Ectodermal cell (in vitro differentiated cells): ENCODE data around the gene ZBTB21.

Experiments used
- H3K27ac ChIP-seq: 2 replicates; pipeline ENCODE4 v1.7.0; 2013; ENCODE audit warnings: mild to moderate bottlenecking, low read depth, low read length; ENCODE audit not compliant: insufficient read depth, poor library complexity, severe bottlenecking
- H3K27me3 ChIP-seq: 2 replicates; pipeline ENCODE4 v1.7.0; 2013; ENCODE audit warnings: mild to moderate bottlenecking, low read length; ENCODE audit not compliant: insufficient read depth, control insufficient read depth, poor library complexity, severe bottlenecking
- H3K36me3 ChIP-seq: one replicate; pipeline ENCODE4 v1.7.0; 2013; ENCODE audit warnings: low read length; ENCODE audit not compliant: control insufficient read depth, insufficient read depth
- H3K4me1 ChIP-seq: one replicate; pipeline ENCODE4 v1.7.0; 2013; ENCODE audit warnings: low read length; ENCODE audit not compliant: control insufficient read depth, insufficient read depth
- H3K4me3 ChIP-seq: 2 replicates; pipeline ENCODE4 v1.7.0; 2013; ENCODE audit warnings: low read depth, low read length, control low read depth; ENCODE audit not compliant: insufficient read depth
- H3K9me3 ChIP-seq: 2 replicates; pipeline ENCODE4 v1.7.0; 2013; ENCODE audit warnings: mild to moderate bottlenecking, low read length, moderate library complexity; ENCODE audit not compliant: control insufficient read depth
- WGBS, 2 experiments: methylation state at CpG; one replicate each; pipeline ENCODE4 v1.1.7; 2013; ENCODE audit warnings: missing lambda C conversion rate in 2 of 2; 5-methylcytosine and 5-hydroxymethylcytosine counted together

ZBTB21 gene

DNA sequence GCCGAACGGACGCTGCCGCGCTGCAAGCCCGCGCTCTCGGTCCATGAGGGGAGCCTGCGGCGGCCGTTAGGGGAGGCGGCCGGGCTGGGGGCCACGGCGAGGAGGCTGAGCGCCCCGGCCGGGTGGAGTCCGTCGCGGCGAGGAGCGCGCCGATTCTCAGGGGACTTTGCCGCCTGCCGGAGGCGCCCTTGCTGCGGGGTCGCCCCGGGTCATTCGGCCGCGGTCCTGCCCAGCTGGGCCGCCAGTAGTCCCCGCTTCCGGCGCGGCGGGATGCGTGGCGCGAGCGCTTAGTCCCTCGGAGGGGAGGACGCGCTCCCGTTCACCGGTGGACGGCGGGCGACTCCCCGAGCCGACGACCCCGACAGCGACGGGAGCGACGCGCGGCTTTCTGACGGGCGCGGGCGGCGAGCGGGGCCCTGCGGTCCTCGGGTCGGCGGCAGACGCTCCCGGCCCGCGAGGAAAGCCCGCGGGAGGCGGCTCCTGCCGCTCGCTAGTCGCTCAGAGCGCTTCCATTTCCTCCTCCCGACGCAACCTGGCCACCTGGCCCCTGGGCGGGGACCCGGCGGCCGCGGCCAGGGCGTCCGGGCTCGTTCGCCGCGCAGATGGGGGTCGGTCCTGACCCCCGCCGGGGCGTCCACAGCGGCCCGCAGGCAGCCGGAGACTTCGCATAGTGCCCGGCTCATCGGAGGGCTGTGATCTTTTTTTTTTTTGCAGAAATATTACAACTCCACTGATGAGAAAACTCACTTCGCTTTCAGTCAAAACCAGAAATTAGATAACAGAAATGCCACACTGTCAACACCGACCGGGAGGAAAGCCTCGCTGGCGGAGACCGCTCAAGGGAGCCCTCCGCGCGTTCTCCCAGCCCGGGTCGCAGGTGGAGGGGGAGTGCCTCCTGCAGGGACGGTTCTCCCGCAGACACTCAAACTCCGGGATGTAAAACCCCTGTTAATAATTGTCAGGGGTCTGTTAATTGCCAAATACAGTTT lies 641 bp upstream of the ZBTB21 start:
- H3K4me1 ChIP-seq, result no peaks in the 10 kb centered on the region
- WGBS, 2 experiments, result 1% methylated on average over 120 of the region's 120 CpGs
- peak overlapping the region; percentile 67 for H3K27ac ChIP-seq
- peak overlapping the region; percentile 78 for H3K4me3 ChIP-seq
- peaks cover 25% of the 10 kb centered on the region for H3K27me3 ChIP-seq
- H3K9me3 ChIP-seq, result no peaks in the 10 kb centered on the region
- H3K36me3 ChIP-seq, result no peaks in the 10 kb centered on the region

GRCh38 chr21:42009018-42009830 lies 936 bp downstream of the ZBTB21 start:
- H3K9me3 ChIP-seq, result no peaks in the 10 kb centered on the region
- H3K4me3 ChIP-seq, result peak overlapping the region; percentile 78
- H3K36me3 ChIP-seq, result no peaks in the 10 kb centered on the region
- no peaks in the 10 kb centered on the region for H3K4me1 ChIP-seq
- H3K27ac ChIP-seq, result peak overlapping the region; percentile 99
- peaks cover 25% of the 10 kb centered on the region for H3K27me3 ChIP-seq
- WGBS, 2 experiments, result 2% methylated on average over 86 of the region's 86 CpGs

- Histone ChIP-seq H3K4me3 (no peak overlapping the region), H3K9me3 (no peaks in the 10 kb centered on the region), H3K36me3 (peaks cover 6% of the 10 kb centered on the region), H3K4me1 (no peaks in the 10 kb centered on the region), H3K27ac (no peak overlapping the region), H3K27me3 (peaks cover 18% of the 10 kb centered on the region)
- 93% methylated on average over 6 of the region's 6 CpGs for WGBS, 2 experiments
Observed at GRCh38 chr21:42007356-42007940, 2.7 kb downstream of the ZBTB21 start.

- H3K4me1 ChIP-seq, result no peaks in the 10 kb centered on the region
- peaks cover 7% of the 10 kb centered on the region for H3K36me3 ChIP-seq
- H3K4me3 ChIP-seq, result no peak overlapping the region
- no peaks in the 10 kb centered on the region for H3K9me3 ChIP-seq
- 92 to 93% methylated on average over 1 of the region's 1 CpG for WGBS, 2 experiments
- H3K27me3 ChIP-seq, result peaks cover 11% of the 10 kb centered on the region
- no peak overlapping the region for H3K27ac ChIP-seq
Observed at GRCh38 chr21:42006765-42007164, 3.4 kb downstream of the ZBTB21 start.

- Histone ChIP-seq H3K4me1 (no peaks in the 10 kb centered on the region), H3K27ac (no peak overlapping the region), H3K4me3 (no peak overlapping the region), H3K36me3 (peaks cover 10% of the 10 kb centered on the region), H3K9me3 (no peaks in the 10 kb centered on the region), H3K27me3 (peaks cover 3% of the 10 kb centered on the region)
- WGBS, 2 experiments, result 91 to 94% methylated on average over 4 to 5 of the region's 5 CpGs
Observed at GRCh38 chr21:42004406-42005199, 5.6 kb downstream of the ZBTB21 start.

GRCh38 chr21:42003051-42003461 lies 7.1 kb downstream of the ZBTB21 start:
- H3K27me3 ChIP-seq, result no peaks in the 10 kb centered on the region
- H3K36me3 ChIP-seq, result peaks cover 10% of the 10 kb centered on the region
- 94 to 97% methylated on average over 3 to 4 of the region's 4 CpGs for WGBS, 2 experiments
- H3K4me3 ChIP-seq, result no peak overlapping the region
- H3K4me1 ChIP-seq, result no peaks in the 10 kb centered on the region
- H3K27ac ChIP-seq, result no peak overlapping the region
- H3K9me3 ChIP-seq, result no peaks in the 10 kb centered on the region

- peaks cover 10% of the 10 kb centered on the region for H3K36me3 ChIP-seq
- H3K9me3 ChIP-seq, result no peaks in the 10 kb centered on the region
- no peak overlapping the region for H3K4me3 ChIP-seq
- H3K27ac ChIP-seq, result no peak overlapping the region
- H3K4me1 ChIP-seq, result no peaks in the 10 kb centered on the region
- no peaks in the 10 kb centered on the region for H3K27me3 ChIP-seq
- 95% methylated on average over 14 of the region's 14 CpGs for WGBS, 2 experiments
Observed at GRCh38 chr21:42002421-42002958, 7.7 kb downstream of the ZBTB21 start.

DNA sequence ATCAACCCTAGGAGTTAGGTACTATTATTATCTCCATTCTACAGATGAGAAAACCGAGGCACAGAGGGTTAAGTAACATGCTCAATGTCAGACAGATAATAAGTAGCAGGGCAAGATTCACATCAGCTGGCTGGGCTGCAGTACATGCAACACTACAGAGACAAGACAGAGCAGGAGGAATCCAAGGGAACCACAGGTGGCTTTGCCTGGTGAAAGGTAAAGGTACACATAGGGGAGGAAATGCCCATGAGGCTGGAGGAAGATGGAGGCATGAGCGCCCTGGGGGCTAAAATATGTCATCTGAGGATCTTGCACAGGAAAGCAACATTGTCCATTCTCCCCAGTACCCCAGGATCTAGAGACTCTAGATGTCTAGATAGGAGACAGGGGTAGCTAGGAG lies 8.4 kb downstream of the ZBTB21 start:
- H3K36me3 ChIP-seq, result peaks cover 10% of the 10 kb centered on the region
- no peak overlapping the region for H3K27ac ChIP-seq
- WGBS, 2 experiments, result 87 to 89% methylated on average over 2 of the region's 2 CpGs

DNA sequence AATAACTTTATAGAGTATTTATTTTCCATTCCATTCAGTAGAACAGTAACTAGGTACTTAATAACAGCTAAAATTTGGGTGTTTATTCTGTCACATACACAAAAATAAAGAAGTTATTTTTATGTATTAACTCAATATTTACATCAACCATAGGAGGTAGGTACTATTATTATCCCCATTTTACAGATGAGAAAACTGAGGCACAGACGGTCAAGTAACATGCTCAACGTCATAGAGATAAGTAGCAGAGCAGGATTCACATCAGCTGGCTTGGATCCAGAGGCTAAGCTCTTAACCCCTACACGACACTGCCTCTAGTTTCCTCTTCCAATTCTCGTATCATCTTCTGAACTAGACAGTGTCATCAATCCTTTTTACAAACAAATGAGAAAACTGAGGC lies 9.3 kb downstream of the ZBTB21 start:
- no peaks in the 10 kb centered on the region for H3K27me3 ChIP-seq
- peaks cover 13% of the 10 kb centered on the region for H3K36me3 ChIP-seq
- no peaks in the 10 kb centered on the region for H3K9me3 ChIP-seq
- no peaks in the 10 kb centered on the region for H3K4me1 ChIP-seq
- no peak overlapping the region for H3K27ac ChIP-seq
- WGBS, 2 experiments, result 94 to 97% methylated on average over 4 of the region's 4 CpGs
- no peak overlapping the region for H3K4me3 ChIP-seq

More for the DNA sequence above, 8.4 kb downstream of the ZBTB21 start:
- H3K9me3 ChIP-seq, result no peaks in the 10 kb centered on the region
- H3K4me3 ChIP-seq, result no peak overlapping the region
- no peaks in the 10 kb centered on the region for H3K27me3 ChIP-seq
- H3K4me1 ChIP-seq, result no peaks in the 10 kb centered on the region
